CD14-positive monocyte (primary cell): ENCODE results near the gene ZNF616. TPM values are rescaled to one million over a fixed set of nuclear protein-coding genes. Genes with fewer than 3 reads are reported as not detected.

Experiments
- DNase-seq, 3 donors: peaks; one replicate each; pipeline ENCODE4 v3.0.0-alpha.2; 2011 to 2022
- H2AFZ ChIP-seq: 2 replicates; pipeline ENCODE4 v1.6.0; 2012; ENCODE audit warnings: mild to moderate bottlenecking, low read depth, low read length, inconsistent platforms; ENCODE audit not compliant: insufficient read depth, poor library complexity, severe bottlenecking
- H3K27ac ChIP-seq, 2 donors: 1 replicate in 1 of 2; 2 replicates in 1 of 2; pipeline ENCODE4 v1.5.1; 2012 to 2013; ENCODE audit warnings: low read length in 2 of 2, control low read depth in 1 of 2, inconsistent platforms in 1 of 2, low read depth in 1 of 2, mild to moderate bottlenecking in 1 of 2
- H3K27me3 ChIP-seq, 2 donors: one replicate each; pipeline versions ENCODE4 v1.6.0 to v1.6.1; 2011 to 2013; ENCODE audit warnings: low read length in 2 of 2; ENCODE audit not compliant: control insufficient read depth in 2 of 2, insufficient read depth in 2 of 2
- H3K36me3 ChIP-seq, 2 donors: replicated peaks in 1 of 2; 1 replicate in 1 of 2; 2 replicates in 1 of 2; pipeline versions ENCODE4 v1.5.1 to v1.6.1; 2012 to 2013; ENCODE audit warnings: low read length in 2 of 2, control low read depth in 1 of 2, inconsistent platforms in 1 of 2, mild to moderate bottlenecking in 1 of 2; ENCODE audit not compliant: insufficient read depth in 2 of 2, control insufficient read depth in 1 of 2
- H3K4me1 ChIP-seq, 2 donors: 1 replicate in 1 of 2; 2 replicates in 1 of 2; pipeline versions ENCODE4 v1.5.1 to v1.6.1; 2012 to 2013; ENCODE audit warnings: low read length in 2 of 2, control low read depth in 1 of 2, inconsistent platforms in 1 of 2, mild to moderate bottlenecking in 1 of 2, moderate library complexity in 1 of 2; ENCODE audit not compliant: insufficient read depth in 2 of 2, control insufficient read depth in 1 of 2
- H3K4me2 ChIP-seq: replicated peaks from 2 replicates; pipeline ENCODE3; 2012; ENCODE audit warnings: low read length, moderate library complexity, mild to moderate bottlenecking; ENCODE audit not compliant: poor library complexity, severe bottlenecking; ENCODE audit errors: extremely low read depth
- H3K4me3 ChIP-seq, 3 experiments: fragments of 200-600 bp in 1 of 3; sonication (generic) in 1 of 3; replicated peaks in 1 of 3; 1 replicate in 2 of 3; 2 replicates in 1 of 3; pipeline ENCODE4 v1.5.1; 2011 to 2013; ENCODE audit warnings: low read length in 3 of 3, mild to moderate bottlenecking in 3 of 3, control low read depth in 2 of 3, low read depth in 2 of 3, inconsistent platforms in 1 of 3, moderate library complexity in 1 of 3
- H3K79me2 ChIP-seq: 2 replicates; pipeline ENCODE4 v1.6.0; 2012; ENCODE audit warnings: mild to moderate bottlenecking, control low read depth, inconsistent platforms, low read length, moderate library complexity; ENCODE audit not compliant: insufficient read depth
- H3K9ac ChIP-seq: 2 replicates; pipeline ENCODE4 v1.6.0; 2017; ENCODE audit warnings: low read length, mild to moderate bottlenecking; ENCODE audit not compliant: insufficient read depth, poor library complexity, severe bottlenecking
- H3K9me3 ChIP-seq, 2 donors: replicated peaks in 1 of 2; 1 replicate in 1 of 2; 2 replicates in 1 of 2; pipeline versions ENCODE4 v1.5.1 to v1.6.1; 2012 to 2013; ENCODE audit warnings: low read length in 2 of 2, control low read depth in 1 of 2; ENCODE audit not compliant: control insufficient read depth in 1 of 2, insufficient read depth in 1 of 2
- H4K20me1 ChIP-seq: 2 replicates; pipeline ENCODE4 v1.6.0; 2012; ENCODE audit warnings: mild to moderate bottlenecking, low read length, control low read depth, moderate library complexity; ENCODE audit not compliant: insufficient read depth
- H3K27ac Mint-ChIP-seq, 7 donors: one replicate each; pipeline ENCODE4 v1.8.0; 2020; ENCODE audit warnings: mild to moderate bottlenecking in 7 of 7, mixed read lengths in 7 of 7, moderate library complexity in 6 of 7, inconsistent platforms in 2 of 7
- H3K27me3 Mint-ChIP-seq, 3 donors: one replicate each; pipeline ENCODE4 v1.8.0; 2021 to 2022; ENCODE audit warnings: low read depth in 3 of 3, mild to moderate bottlenecking in 3 of 3, mixed read lengths in 3 of 3, moderate library complexity in 3 of 3, inconsistent platforms in 1 of 3
- H3K36me3 Mint-ChIP-seq, 2 donors: one replicate each; pipeline ENCODE4 v1.8.0; 2020; ENCODE audit warnings: mixed read lengths in 2 of 2, inconsistent platforms in 1 of 2, mild to moderate bottlenecking in 1 of 2
- H3K4me1 Mint-ChIP-seq: one replicate; pipeline ENCODE4 v1.8.0; 2020; ENCODE audit warnings: mild to moderate bottlenecking, mixed read lengths
- H3K4me3 Mint-ChIP-seq, 2 donors: one replicate each; pipeline ENCODE4 v1.8.0; 2020; ENCODE audit warnings: mild to moderate bottlenecking in 2 of 2, mixed read lengths in 2 of 2, moderate library complexity in 1 of 2
- H3K9me3 Mint-ChIP-seq, 7 donors: one replicate each; pipeline ENCODE4 v1.8.0; 2020 to 2022; ENCODE audit warnings: mixed read lengths in 7 of 7, mild to moderate bottlenecking in 6 of 7, moderate library complexity in 6 of 7, inconsistent platforms in 2 of 7
- WGBS: methylation state at CpG from one replicate; pipeline ENCODE4 v1.1.5; 2013; ENCODE audit warnings: missing lambda C conversion rate; ENCODE audit not compliant: insufficient coverage; 5-methylcytosine and 5-hydroxymethylcytosine counted together
- intact Hi-C, 2 donors: fragments of 100-400 bp; cut with micrococcal nuclease; formaldehyde crosslinking; loops; one replicate each; pipeline versions ENCODE4 v1.15.0 to v1.15.1; 2023
- polyA minus RNA-seq: library from RNA; depleted of rRNA, polyadenylated mRNA; stranded (reverse); fragments of >200 nt; gene quantifications from 2 replicates; pipeline ENCODE4 v1.2.3, GENCODE V29; 2012
- polyA plus RNA-seq, 3 donors: library from polyadenylated mRNA; depleted of rRNA in 1 of 3; unstranded in 2 of 3; stranded (reverse) in 1 of 3; fragments of 300-500 nt in 2 of 3; fragments of >200 nt in 1 of 3; fragmentation: Illumina TruSeq in 2 of 3; gene quantifications; 1 replicate in 2 of 3; 2 replicates in 1 of 3; pipeline ENCODE4 v1.2.3, GENCODE V29; 2012 to 2021
- total RNA-seq, 12 experiments: library from RNA in 1 of 12; stranded (reverse) in 1 of 12; fragments of 120-200 nt in 1 of 12; gene quantifications; one replicate each; pipeline ENCODE4 v1.2.4 and lab custom pipeline; 2013 to 2026; ENCODE audit warnings: mixed read lengths in 6 of 12, inconsistent platforms in 1 of 12
- TF ChIP-seq, protein P1 (sequence below): fragments of 200-600 bp; IDR thresholded peaks from one replicate; pipeline ENCODE4 v1.8.0; 2022; ENCODE audit warnings: antibody characterized with exemption, mild to moderate bottlenecking

Gene ZNF616
- 4.3 TPM for total RNA-seq (2013)
- polyA plus RNA-seq (1 to 10 TPM in 2 of 3 donors, under 1 TPM in 1; 0.32 to 1.8 (median 1.1) TPM), polyA minus RNA-seq (1.3 and 1.4 TPM in 2 replicates), total RNA-seq (lab: John Stamatoyannopoulos, UW) (0.70 to 5.2 (median 1.6) reads per million in 11 experiments)

DNA sequence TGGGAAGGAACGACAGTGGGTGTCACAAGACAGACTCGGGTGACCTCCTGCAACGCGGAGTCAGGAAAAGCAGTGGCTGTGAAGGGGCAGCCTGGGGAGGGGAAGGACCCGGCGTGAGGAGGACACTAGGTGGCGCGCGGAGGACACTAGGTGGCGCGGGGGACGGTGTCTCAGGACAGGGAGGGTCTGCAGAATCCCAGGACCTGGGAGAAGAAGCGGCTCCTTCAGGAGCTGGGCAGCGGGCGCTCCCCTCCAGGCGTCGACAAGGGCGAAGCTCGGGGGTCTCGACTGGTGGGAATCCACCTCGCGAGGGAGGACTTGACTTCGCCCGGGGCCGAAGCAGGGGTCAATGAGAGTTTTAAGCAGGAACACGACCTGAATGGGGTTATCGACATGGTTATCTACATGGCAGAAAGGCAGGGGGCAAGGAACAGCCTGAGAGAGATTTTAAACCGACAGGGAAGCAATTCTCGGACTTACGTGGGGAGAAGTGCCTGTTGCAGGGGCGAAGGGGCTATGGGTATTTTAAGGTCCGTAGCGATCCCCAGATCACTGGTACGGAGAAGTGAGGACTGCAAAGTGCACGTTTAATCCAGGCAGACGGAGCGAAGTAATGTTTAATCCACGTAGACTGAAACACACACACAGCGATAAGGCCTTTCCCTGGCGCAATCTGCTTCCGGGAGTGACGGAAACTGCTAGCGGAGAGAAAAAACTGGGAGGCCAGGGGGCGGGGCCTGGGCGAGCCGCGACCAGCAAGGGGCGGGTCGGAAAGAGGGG, at the start of gene ZNF616:
ZNF616 (minus strand) TSS at position 687 of the 780 bp plus-strand sequence. CDS start 9,426 bp downstream, outside the sequence.
- Histone ChIP-seq H3K9ac (peak within 1 kb of the TSS; percentile 79), H2AFZ (peak within 1 kb of the TSS; percentile 97), H3K79me2 (peaks cover 29% of the 10 kb centered on the region), H3K4me2 (peak within 1 kb of the TSS; percentile 95), H3K9me3 (peaks cover 46 to 59% of the 10 kb centered on the region in 2 donors), H3K27me3 (no peaks in the 10 kb centered on the region), H4K20me1 (no peaks in the 10 kb centered on the region), H3K36me3 (peaks cover 0 to 18% of the 10 kb centered on the region in 2 donors), H3K4me3 (peak within 1 kb of the TSS; percentile 91 to 97 (median 94)), H3K27ac (peak within 1 kb of the TSS; percentile 85 to 93), H3K4me1 (peaks cover 12 to 16% of the 10 kb centered on the region in 2 donors)
- WGBS, result under 1% methylated on average over 43 of the region's 49 CpGs
- peak; percentile 89 to 91 (median 90) for DNase-seq
- TF ChIP-seq, protein P1, sequence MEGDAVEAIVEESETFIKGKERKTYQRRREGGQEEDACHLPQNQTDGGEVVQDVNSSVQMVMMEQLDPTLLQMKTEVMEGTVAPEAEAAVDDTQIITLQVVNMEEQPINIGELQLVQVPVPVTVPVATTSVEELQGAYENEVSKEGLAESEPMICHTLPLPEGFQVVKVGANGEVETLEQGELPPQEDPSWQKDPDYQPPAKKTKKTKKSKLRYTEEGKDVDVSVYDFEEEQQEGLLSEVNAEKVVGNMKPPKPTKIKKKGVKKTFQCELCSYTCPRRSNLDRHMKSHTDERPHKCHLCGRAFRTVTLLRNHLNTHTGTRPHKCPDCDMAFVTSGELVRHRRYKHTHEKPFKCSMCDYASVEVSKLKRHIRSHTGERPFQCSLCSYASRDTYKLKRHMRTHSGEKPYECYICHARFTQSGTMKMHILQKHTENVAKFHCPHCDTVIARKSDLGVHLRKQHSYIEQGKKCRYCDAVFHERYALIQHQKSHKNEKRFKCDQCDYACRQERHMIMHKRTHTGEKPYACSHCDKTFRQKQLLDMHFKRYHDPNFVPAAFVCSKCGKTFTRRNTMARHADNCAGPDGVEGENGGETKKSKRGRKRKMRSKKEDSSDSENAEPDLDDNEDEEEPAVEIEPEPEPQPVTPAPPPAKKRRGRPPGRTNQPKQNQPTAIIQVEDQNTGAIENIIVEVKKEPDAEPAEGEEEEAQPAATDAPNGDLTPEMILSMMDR, result peak; percentile 94
- intact Hi-C loops, result loop anchor here (2.0 to 5.0 kb wide), 5 partner anchors 31 to 158 kb away; partner anchors contain the start of genes PPP2R1A (in 1 of the 2), ZNF480 (in 1 of the 2) and ZNF836 (in 1 of the 2)
- Mint-ChIP-seq H3K36me3 (peaks cover 19 to 34% of the 10 kb centered on the region in 2 donors), H3K4me1 (peaks cover 16% of the 10 kb centered on the region), H3K9me3 (peaks cover 28 to 76% (median 62%) of the 10 kb centered on the region in 7 donors), H3K27me3 (peaks cover 0 to 4% (median 0%) of the 10 kb centered on the region in 3 donors), H3K4me3 (peak within 1 kb of the TSS; percentile 98 to 99), H3K27ac (peak within 1 kb of the TSS; percentile 96 to 98 (median 96))
